ENCODE data around the gene ELFN2. TPM values are rescaled to one million over a fixed set of nuclear protein-coding genes. Genes with fewer than 3 reads are reported as not detected.
A peak's percentile ranks its signal among the peaks of the same experiment; 100 is the strongest.

The ELFN2 gene
- polyA plus RNA-seq, 3 donors, result 0.01 TPM; not detected in 2

GRCh38 chr22:37427711-37428635 lies 694 bp upstream of the ELFN2 start:
- Mint-ChIP-seq H3K4me3 (peak overlapping the region in 1 of 2 donors; percentile 84), H3K27me3 (ENCODE audit: low read depth in 3 of 3) (peaks cover 58 to 72% (median 61%) of the 10 kb centered on the region in 3 donors), H3K27ac (no peak overlapping the region), H3K36me3 (peaks cover 0 to 11% of the 10 kb centered on the region in 2 donors), H3K4me1 (peaks cover 21% of the 10 kb centered on the region), H3K9me3 (peaks cover 4 to 27% (median 12%) of the 10 kb centered on the region in 7 donors)
- intact Hi-C loops (cut with micrococcal nuclease), result no loop called here
- WGBS (ENCODE audit: insufficient coverage), result 16% methylated on average over 58 of the region's 59 CpGs
- no peak overlapping the region for H2AFZ ChIP-seq (ENCODE audit: insufficient read depth, low read depth, low read length, poor library complexity, severe bottlenecking)
- H3K79me2 ChIP-seq (ENCODE audit: insufficient read depth, low read length), result no peaks in the 10 kb centered on the region
- no peak for TF ChIP-seq CTCF (IDR thresholded peaks at IDR 0.05)
- no peaks in the 10 kb centered on the region for H3K36me3 ChIP-seq (replicated peaks in 1 of 2; ENCODE audit: control insufficient read depth in 1 of 2, insufficient read depth in 2 of 2, low read length in 2 of 2)
- no peak for DNase-seq
- no peak overlapping the region for H3K9ac ChIP-seq (ENCODE audit: insufficient read depth, low read length, poor library complexity, severe bottlenecking)
- no peak overlapping the region for H3K27ac ChIP-seq (ENCODE audit: low read depth in 1 of 2, low read length in 2 of 2)
- H3K4me2 ChIP-seq (replicated peaks; ENCODE audit: extremely low read depth, low read length, poor library complexity, severe bottlenecking), result peak overlapping the region; percentile 60
- H3K27me3 ChIP-seq (ENCODE audit: control insufficient read depth in 2 of 2, insufficient read depth in 2 of 2, low read length in 2 of 2), result peaks cover 27 to 59% of the 10 kb centered on the region in 2 donors
- H3K4me3 ChIP-seq (replicated peaks in 1 of 3; ENCODE audit: low read depth in 2 of 3, low read length in 3 of 3), result peak overlapping the region in 1 of 3 experiments; percentile 42
- H3K9me3 ChIP-seq (replicated peaks in 1 of 2; ENCODE audit: control insufficient read depth in 1 of 2, insufficient read depth in 1 of 2, low read length in 2 of 2), result peaks cover 6 to 14% of the 10 kb centered on the region in 2 donors
- no peaks in the 10 kb centered on the region for H4K20me1 ChIP-seq (ENCODE audit: insufficient read depth, low read length)
- peaks cover 4 to 19% of the 10 kb centered on the region in 2 donors for H3K4me1 ChIP-seq (ENCODE audit: control insufficient read depth in 1 of 2, insufficient read depth in 2 of 2, low read length in 2 of 2)

- H3K4me1 ChIP-seq (ENCODE audit: control insufficient read depth in 1 of 2, insufficient read depth in 2 of 2, low read length in 2 of 2), result peaks cover 4 to 13% of the 10 kb centered on the region in 2 donors
- Mint-ChIP-seq H3K36me3 (peaks cover 0 to 8% of the 10 kb centered on the region in 2 donors), H3K27ac (no peak overlapping the region), H3K27me3 (ENCODE audit: low read depth in 3 of 3) (peaks cover 59 to 72% (median 64%) of the 10 kb centered on the region in 3 donors), H3K9me3 (peaks cover 0 to 16% (median 6%) of the 10 kb centered on the region in 7 donors), H3K4me1 (peaks cover 16% of the 10 kb centered on the region), H3K4me3 (peak overlapping the region in 1 of 2 donors; percentile 84)
- H3K36me3 ChIP-seq (replicated peaks in 1 of 2; ENCODE audit: control insufficient read depth in 1 of 2, insufficient read depth in 2 of 2, low read length in 2 of 2), result no peaks in the 10 kb centered on the region
- H3K79me2 ChIP-seq (ENCODE audit: insufficient read depth, low read length), result no peaks in the 10 kb centered on the region
- H3K9ac ChIP-seq (ENCODE audit: insufficient read depth, low read length, poor library complexity, severe bottlenecking), result peak overlapping the region; percentile 15
- no peak overlapping the region for H3K27ac ChIP-seq (ENCODE audit: low read depth in 1 of 2, low read length in 2 of 2)
- peak overlapping the region; percentile 60 for H3K4me2 ChIP-seq (replicated peaks; ENCODE audit: extremely low read depth, low read length, poor library complexity, severe bottlenecking)
- DNase-seq, result no peak
- no peak overlapping the region for H3K4me3 ChIP-seq (replicated peaks in 1 of 3; ENCODE audit: low read depth in 2 of 3, low read length in 3 of 3)
- peaks cover 27 to 67% of the 10 kb centered on the region in 2 donors for H3K27me3 ChIP-seq (ENCODE audit: control insufficient read depth in 2 of 2, insufficient read depth in 2 of 2, low read length in 2 of 2)
- H3K9me3 ChIP-seq (replicated peaks in 1 of 2; ENCODE audit: control insufficient read depth in 1 of 2, insufficient read depth in 1 of 2, low read length in 2 of 2), result peaks cover 0 to 14% of the 10 kb centered on the region in 2 donors
- WGBS (ENCODE audit: insufficient coverage), result 1% methylated on average over 20 of the region's 24 CpGs
- no peak overlapping the region for H2AFZ ChIP-seq (ENCODE audit: insufficient read depth, low read depth, low read length, poor library complexity, severe bottlenecking)
- intact Hi-C loops (cut with micrococcal nuclease), result no loop called here
- H4K20me1 ChIP-seq (ENCODE audit: insufficient read depth, low read length), result no peaks in the 10 kb centered on the region
- no peak for TF ChIP-seq CTCF (IDR thresholded peaks at IDR 0.05)
These were observed 559 bp downstream of the ELFN2 start for GRCh38 chr22:37426706-37427134.
